BJ (cell line): ENCODE measurements around the gene LPCAT2. TPM values are rescaled to one million over a fixed set of nuclear protein-coding genes. Genes with fewer than 3 reads are reported as not detected.

ENCODE experiments used
- CTCF ChIA-PET: fragments of 350-600 bp; formaldehyde crosslinking; extraction: SDS; loops from one replicate; lab custom pipeline; 2021; ENCODE audit warnings: antibody characterized with exemption, inconsistent platforms; lab: Yijun Ruan, JAX
- POLR2A ChIA-PET: fragments of 300-600 bp; sonication (Branson Sonifier 250); formaldehyde crosslinking; extraction: SDS; loops from one replicate; lab custom pipeline; 2021; ENCODE audit warnings: antibody characterized with exemption; lab: Charles Lee
- DNase-seq: peaks from one replicate; pipeline ENCODE4 v3.0.0-alpha.2; 2011; ENCODE audit warnings: low read depth
- H3K27me3 ChIP-seq: 2 replicates; pipeline ENCODE4 v1.6.0; 2011; ENCODE audit warnings: low read length; ENCODE audit not compliant: control insufficient read depth, insufficient read depth
- H3K36me3 ChIP-seq: 2 replicates; pipeline ENCODE4 v1.5.1; 2011; ENCODE audit warnings: low read length; ENCODE audit not compliant: control insufficient read depth, insufficient read depth
- H3K4me3 ChIP-seq: 2 replicates; pipeline ENCODE4 v1.5.1; 2011; ENCODE audit warnings: low read depth, mild to moderate bottlenecking, control low read depth, low read length
- polyA plus RNA-seq: library from polyadenylated mRNA; depleted of rRNA; stranded (reverse); fragments of >200 nt; gene quantifications from 2 replicates; pipeline ENCODE4 v1.2.3, GENCODE V29; 2011
- TF ChIP-seq, protein P1 (sequence below): IDR thresholded peaks from 2 replicates; pipeline ENCODE4 v1.5.1; 2011; ENCODE audit warnings: low read depth, mild to moderate bottlenecking, control low read depth, inconsistent platforms, low read length, moderate library complexity; ENCODE audit not compliant: insufficient read depth

The LPCAT2 gene
- polyA plus RNA-seq, 1 experiment: 7.9 TPM

DNA sequence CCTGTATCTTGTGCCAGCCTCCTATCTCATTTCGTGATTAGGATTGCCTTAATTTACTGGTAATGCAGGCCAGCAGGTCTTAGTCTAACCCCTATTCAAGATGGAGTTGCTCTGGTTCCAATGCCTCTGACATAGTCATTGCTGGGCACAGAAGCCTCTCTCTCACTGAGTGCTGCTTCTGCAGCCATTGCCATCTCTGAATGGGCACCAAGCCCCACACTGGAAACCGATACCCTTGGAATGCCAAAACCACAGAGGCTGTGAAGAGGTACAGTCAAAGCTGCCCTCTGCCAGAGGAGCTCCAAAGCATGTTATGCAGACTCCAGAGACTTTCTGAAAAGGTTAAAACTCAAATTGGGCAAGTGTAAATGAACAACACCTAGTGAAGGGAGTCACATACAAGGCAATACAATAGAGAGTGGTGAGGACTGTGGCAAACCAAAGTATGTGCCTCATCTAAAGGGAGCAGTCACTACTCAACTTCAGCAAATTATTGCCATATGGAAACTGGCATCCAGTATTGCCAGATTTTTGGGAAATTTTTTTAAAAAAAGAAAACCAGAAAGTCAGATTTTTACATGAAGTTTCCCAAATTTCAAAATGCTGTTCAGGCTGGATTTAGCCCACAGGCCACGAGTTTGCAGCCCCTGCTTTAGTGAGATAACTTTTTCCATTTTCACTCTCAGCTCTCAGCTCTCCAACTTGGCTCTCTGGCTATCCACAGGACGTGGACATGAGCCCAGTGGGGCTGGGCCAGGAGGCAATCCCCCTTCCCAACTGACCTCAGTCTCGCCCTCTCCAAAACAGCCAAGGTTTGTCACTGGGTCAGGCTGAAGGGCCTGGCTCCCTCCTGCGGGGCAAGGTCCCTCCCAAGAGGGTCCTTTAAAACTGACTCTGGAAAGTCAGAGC, 32.0 kb upstream of the LPCAT2 start:
- DNase-seq: no peak

DNA sequence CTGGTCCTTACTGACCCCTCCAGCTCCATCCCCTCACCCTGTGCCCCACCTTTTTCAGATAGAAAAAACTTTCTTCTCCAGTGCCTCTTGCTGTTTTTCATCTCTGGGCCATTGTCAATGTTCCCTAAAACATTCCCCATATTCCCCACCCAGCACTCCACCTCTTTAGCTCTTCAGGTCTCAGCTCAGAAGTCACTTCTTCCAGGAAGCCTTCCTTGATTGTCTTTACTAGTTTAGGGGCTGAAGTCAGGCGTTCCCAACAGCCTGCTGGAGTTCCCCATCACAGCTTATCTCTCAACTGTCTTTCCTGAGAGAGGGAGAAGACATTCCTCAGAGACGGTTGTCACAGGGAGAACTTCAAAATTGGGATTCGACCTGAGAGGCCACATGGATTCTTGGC, 31.1 kb upstream of the LPCAT2 start:
- DNase-seq: no peak
- Histone ChIP-seq H3K36me3 (0 out of 2 replicates have a peak, but pooled peaks cover 1% of the 10 kb centered on the region), H3K4me3 (no peak overlapping the region), H3K27me3 (no peaks in the 10 kb centered on the region)
- ChIA-PET CTCF (no interaction called here), POLR2A (no interaction called here)
- TF ChIP-seq, protein P1, sequence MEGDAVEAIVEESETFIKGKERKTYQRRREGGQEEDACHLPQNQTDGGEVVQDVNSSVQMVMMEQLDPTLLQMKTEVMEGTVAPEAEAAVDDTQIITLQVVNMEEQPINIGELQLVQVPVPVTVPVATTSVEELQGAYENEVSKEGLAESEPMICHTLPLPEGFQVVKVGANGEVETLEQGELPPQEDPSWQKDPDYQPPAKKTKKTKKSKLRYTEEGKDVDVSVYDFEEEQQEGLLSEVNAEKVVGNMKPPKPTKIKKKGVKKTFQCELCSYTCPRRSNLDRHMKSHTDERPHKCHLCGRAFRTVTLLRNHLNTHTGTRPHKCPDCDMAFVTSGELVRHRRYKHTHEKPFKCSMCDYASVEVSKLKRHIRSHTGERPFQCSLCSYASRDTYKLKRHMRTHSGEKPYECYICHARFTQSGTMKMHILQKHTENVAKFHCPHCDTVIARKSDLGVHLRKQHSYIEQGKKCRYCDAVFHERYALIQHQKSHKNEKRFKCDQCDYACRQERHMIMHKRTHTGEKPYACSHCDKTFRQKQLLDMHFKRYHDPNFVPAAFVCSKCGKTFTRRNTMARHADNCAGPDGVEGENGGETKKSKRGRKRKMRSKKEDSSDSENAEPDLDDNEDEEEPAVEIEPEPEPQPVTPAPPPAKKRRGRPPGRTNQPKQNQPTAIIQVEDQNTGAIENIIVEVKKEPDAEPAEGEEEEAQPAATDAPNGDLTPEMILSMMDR: no peak

More for the DNA sequence above, 32.0 kb upstream of the LPCAT2 start:
- no peaks in the 10 kb centered on the region for H3K27me3 ChIP-seq
- ChIA-PET POLR2A (no interaction called here), CTCF (no interaction called here)
- no peaks in the 10 kb centered on the region for H3K36me3 ChIP-seq
- H3K4me3 ChIP-seq: no peak overlapping the region
- TF ChIP-seq, protein P1: no peak

DNA sequence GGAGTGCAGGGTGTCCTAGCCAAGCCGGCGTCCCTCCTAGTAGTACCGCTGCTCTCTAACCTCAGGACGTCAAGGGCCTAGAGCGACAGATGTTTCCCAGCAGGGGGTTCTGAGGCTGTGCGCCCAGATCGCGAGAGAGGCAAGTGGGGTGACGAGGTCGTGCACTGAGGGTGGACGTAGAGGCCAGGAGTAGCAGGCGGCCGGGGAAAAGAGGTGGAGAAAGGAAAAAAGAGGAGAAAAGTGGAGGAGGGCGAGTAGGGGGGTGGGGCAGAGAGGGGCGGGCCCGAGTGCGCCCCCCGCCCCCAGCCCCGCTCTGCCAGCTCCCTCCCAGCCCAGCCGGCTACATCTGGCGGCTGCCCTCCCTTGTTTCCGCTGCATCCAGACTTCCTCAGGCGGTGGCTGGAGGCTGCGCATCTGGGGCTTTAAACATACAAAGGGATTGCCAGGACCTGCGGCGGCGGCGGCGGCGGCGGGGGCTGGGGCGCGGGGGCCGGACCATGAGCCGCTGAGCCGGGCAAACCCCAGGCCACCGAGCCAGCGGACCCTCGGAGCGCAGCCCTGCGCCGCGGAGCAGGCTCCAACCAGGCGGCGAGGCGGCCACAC, 29.9 kb upstream of the LPCAT2 start, which contains the start of gene MMP2:
Gene MMP2, plus strand, starts transcription at position 372 of the 603 bp plus-strand sequence. CDS start 282 bp downstream, outside the sequence.
- peak within 1 kb of the TSS; percentile 82 for H3K4me3 ChIP-seq
- ChIA-PET CTCF (no interaction called here), POLR2A (interaction anchor here (0.6 to 1.0 kb wide), 2 partner anchors 9 to 21 kb away, joined by 3 to 5 read pairs; no protein-coding TSS in a partner anchor)
- H3K27me3 ChIP-seq: no peaks in the 10 kb centered on the region
- TF ChIP-seq, protein P1: no peak
- no peak for DNase-seq
- H3K36me3 ChIP-seq: peaks cover 11% of the 10 kb centered on the region

DNA sequence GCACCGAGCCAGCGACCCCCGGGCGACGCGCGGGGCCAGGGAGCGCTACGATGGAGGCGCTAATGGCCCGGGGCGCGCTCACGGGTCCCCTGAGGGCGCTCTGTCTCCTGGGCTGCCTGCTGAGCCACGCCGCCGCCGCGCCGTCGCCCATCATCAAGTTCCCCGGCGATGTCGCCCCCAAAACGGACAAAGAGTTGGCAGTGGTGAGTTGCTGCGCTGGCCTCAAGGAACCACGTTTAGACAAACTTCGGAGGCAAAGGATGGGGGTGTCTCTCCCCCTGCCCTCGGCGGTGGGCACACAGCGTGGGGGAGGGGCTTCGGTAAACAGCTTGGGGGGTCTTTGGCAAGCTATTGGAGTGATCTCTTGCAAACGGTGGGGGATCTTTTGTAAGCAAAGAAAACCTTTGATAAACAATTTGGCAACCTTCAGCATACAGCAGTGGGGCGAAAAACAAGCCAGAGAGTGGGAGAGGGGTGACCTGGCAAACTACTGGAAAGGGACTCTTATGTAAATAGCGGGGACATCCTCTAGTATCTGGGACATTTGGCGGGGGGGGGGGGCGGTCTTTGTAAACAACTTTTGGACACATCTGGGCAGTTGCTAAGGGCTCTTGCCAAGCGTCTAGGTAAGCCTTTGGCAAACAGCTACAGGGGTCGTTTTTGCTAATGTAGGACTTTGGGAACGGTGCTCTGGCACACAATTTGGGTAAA, 29.3 kb upstream of the LPCAT2 start:
- CTCF ChIA-PET: interaction anchor here (0.8 kb wide), 1 partner anchor 8 kb away, joined by 3 read pairs; no protein-coding TSS in a partner anchor
- TF ChIP-seq, protein P1: no peak
- POLR2A ChIA-PET: interaction anchor here (0.7 to 1.2 kb wide), 4 partner anchors 8 to 1810 kb away, joined by 3 to 5 read pairs (median 4); no protein-coding TSS in a partner anchor
- Histone ChIP-seq H3K27me3 (no peaks in the 10 kb centered on the region), H3K4me3 (peak overlapping the region; percentile 82), H3K36me3 (peaks cover 16% of the 10 kb centered on the region)
- DNase-seq: no peak
